Smooth muscle cell (in vitro differentiated cells): ENCODE results near the gene SNTG2. TPM values are rescaled to one million over a fixed set of nuclear protein-coding genes. Genes with fewer than 3 reads are reported as not detected.

ENCODE experiments used
- DNase-seq: peaks from one replicate; lab custom pipeline; 2025; ENCODE audit not compliant: unreplicated experiment; lab: John Stamatoyannopoulos, UW
- H2AFZ ChIP-seq: fragments of 200-600 bp; sonication (generic); 2 replicates; pipeline ENCODE4 v1.6.0; 2016; ENCODE audit warnings: antibody characterized with exemption, low read depth, mild to moderate bottlenecking
- H3F3A ChIP-seq: fragments of 200-600 bp; sonication (generic); 2 replicates; pipeline ENCODE4 v1.6.0; 2017; ENCODE audit warnings: antibody characterized with exemption, low read depth
- H3K27ac ChIP-seq: fragments of 200-600 bp; sonication (generic); 2 replicates; pipeline ENCODE4 v1.5.1; 2016; ENCODE audit warnings: low read depth, mild to moderate bottlenecking
- H3K27me3 ChIP-seq: fragments of 200-600 bp; sonication (generic); 2 replicates; pipeline ENCODE4 v1.6.1; 2016; ENCODE audit warnings: low read depth, mild to moderate bottlenecking
- H3K36me3 ChIP-seq: fragments of 200-600 bp; sonication (generic); 2 replicates; pipeline ENCODE4 v1.5.1; 2016; ENCODE audit warnings: low read depth
- H3K4me1 ChIP-seq: fragments of 200-600 bp; sonication (generic); 2 replicates; pipeline ENCODE4 v1.5.1; 2016; ENCODE audit warnings: low read depth
- H3K4me2 ChIP-seq: fragments of 200-600 bp; sonication (generic); 2 replicates; pipeline ENCODE4 v1.6.0; 2016; ENCODE audit warnings: mild to moderate bottlenecking
- H3K4me3 ChIP-seq: fragments of 200-600 bp; sonication (generic); 2 replicates; pipeline ENCODE4 v1.5.1; 2016; ENCODE audit warnings: mild to moderate bottlenecking
- H3K79me2 ChIP-seq: fragments of 200-600 bp; sonication (generic); 2 replicates; pipeline ENCODE4 v1.6.0; 2016; ENCODE audit warnings: low read depth, mild to moderate bottlenecking
- H3K9ac ChIP-seq: fragments of 200-600 bp; sonication (generic); 2 replicates; pipeline ENCODE4 v1.6.0; 2016; ENCODE audit warnings: low read depth
- H3K9me3 ChIP-seq: fragments of 200-600 bp; sonication (generic); replicated peaks from 2 replicates; pipeline ENCODE4 v1.5.1; 2016; ENCODE audit warnings: low read depth
- H4K20me1 ChIP-seq: fragments of 200-600 bp; sonication (generic); 2 replicates; pipeline ENCODE4 v1.6.0; 2016; ENCODE audit warnings: low read depth
- CTCF ChIP-seq: fragments of 200-600 bp; sonication (generic); IDR thresholded peaks from 2 replicates; pipeline ENCODE4 v1.5.1; 2017; ENCODE audit warnings: borderline replicate concordance, mild to moderate bottlenecking, antibody characterized with exemption; ENCODE audit not compliant: insufficient read depth, poor library complexity, severe bottlenecking
- WGBS: methylation state at CpG from one replicate; pipeline ENCODE4 v1.1.7; 2016; ENCODE audit warnings: low lambda C conversion rate; 5-methylcytosine and 5-hydroxymethylcytosine counted together
- polyA plus RNA-seq: library from polyadenylated mRNA; unstranded; fragments of >200 nt; fragmentation: Nextera tagmentation; extraction: Ambion mirVana; gene quantifications from 2 replicates; pipeline ENCODE4 v1.2.1, GENCODE V29; 2016
- total RNA-seq: library from RNA; depleted of rRNA; stranded (reverse); fragments of >200 nt; gene quantifications from 2 replicates; pipeline ENCODE4 v1.2.3, GENCODE V29; 2014

Gene SNTG2
- total and polyA plus RNA-seq, 2 experiments from 2014 or later: 0.56 TPM; not detected in 1

- no peaks in the 10 kb centered on the region for H3K9me3 ChIP-seq
- H3F3A ChIP-seq: peaks cover 6% of the 10 kb centered on the region
- H3K4me3 ChIP-seq: no peak overlapping the region
- H3K79me2 ChIP-seq: no peaks in the 10 kb centered on the region
- WGBS: 55% methylated on average over 3 of the region's 3 CpGs
- no peaks in the 10 kb centered on the region for H3K27me3 ChIP-seq
- DNase-seq: no peak
- no peak for TF ChIP-seq CTCF
- peaks cover 8% of the 10 kb centered on the region for H3K4me1 ChIP-seq
- no peaks in the 10 kb centered on the region for H3K36me3 ChIP-seq
- H3K4me2 ChIP-seq: no peak overlapping the region
- no peak overlapping the region for H3K27ac ChIP-seq
- no peaks in the 10 kb centered on the region for H4K20me1 ChIP-seq
- H2AFZ ChIP-seq: no peak overlapping the region
- H3K9ac ChIP-seq: no peak overlapping the region
Measured at GRCh38 chr2:1051075-1051474, 100.4 kb downstream of the SNTG2 start.

GRCh38 chr2:1052771-1053191 is 102.1 kb downstream of the SNTG2 start:
- no peaks in the 10 kb centered on the region for H4K20me1 ChIP-seq
- peaks cover 6% of the 10 kb centered on the region for H3F3A ChIP-seq
- peak overlapping the region; percentile 97 for H3K27ac ChIP-seq
- peak overlapping the region; percentile 76 for H3K4me2 ChIP-seq
- peaks cover 8% of the 10 kb centered on the region for H3K4me1 ChIP-seq
- H3K9ac ChIP-seq: peak overlapping the region; percentile 50
- peak overlapping the region; percentile 29 for H3K4me3 ChIP-seq
- H3K27me3 ChIP-seq: no peaks in the 10 kb centered on the region
- TF ChIP-seq CTCF: no peak
- H3K36me3 ChIP-seq: no peaks in the 10 kb centered on the region
- peak overlapping the region; percentile 40 for H2AFZ ChIP-seq
- WGBS: 28% methylated on average over 8 of the region's 8 CpGs
- no peak for DNase-seq
- no peaks in the 10 kb centered on the region for H3K79me2 ChIP-seq
- no peaks in the 10 kb centered on the region for H3K9me3 ChIP-seq

- Histone ChIP-seq H4K20me1 (no peaks in the 10 kb centered on the region), H3K4me1 (peaks cover 8% of the 10 kb centered on the region), H3K27ac (peak overlapping the region; percentile 97), H3K79me2 (no peaks in the 10 kb centered on the region), H3K4me3 (no peak overlapping the region), H2AFZ (no peak overlapping the region), H3F3A (peaks cover 6% of the 10 kb centered on the region), H3K9me3 (no peaks in the 10 kb centered on the region), H3K4me2 (peak overlapping the region; percentile 76), H3K36me3 (no peaks in the 10 kb centered on the region), H3K9ac (peak overlapping the region; percentile 50), H3K27me3 (no peaks in the 10 kb centered on the region)
- DNase-seq: no peak
- 66% methylated on average over 6 of the region's 8 CpGs for WGBS
- no peak for TF ChIP-seq CTCF
Measured at GRCh38 chr2:1053786-1054185, 103.1 kb downstream of the SNTG2 start.

GRCh38 chr2:1054399-1054798 is 103.8 kb downstream of the SNTG2 start:
- Histone ChIP-seq H3K4me1 (peaks cover 8% of the 10 kb centered on the region), H3K4me3 (no peak overlapping the region), H2AFZ (no peak overlapping the region), H4K20me1 (no peaks in the 10 kb centered on the region), H3K9me3 (no peaks in the 10 kb centered on the region), H3K9ac (peak overlapping the region; percentile 65), H3K27me3 (no peaks in the 10 kb centered on the region), H3K27ac (peak overlapping the region; percentile 97), H3K36me3 (no peaks in the 10 kb centered on the region), H3F3A (peaks cover 6% of the 10 kb centered on the region), H3K4me2 (peak overlapping the region; percentile 76), H3K79me2 (no peaks in the 10 kb centered on the region)
- TF ChIP-seq CTCF: no peak
- no peak for DNase-seq
- 79% methylated on average over 3 of the region's 3 CpGs for WGBS
